A549 treated with AZD2906 at 1 μM for 4 hours (cell line): Measurements from ENCODE around the gene VASH1. TPM values are rescaled to one million over a fixed set of nuclear protein-coding genes. Genes with fewer than 3 reads are reported as not detected.

Experiments used
- total RNA-seq: library from RNA; stranded (reverse); fragments of 200-300 nt; extraction: Qiagen RNA extraction; gene quantifications from 5 replicates; pipeline ENCODE4 v1.2.3, GENCODE V29; 2022

The VASH1 gene
- 3.3 to 4.1 TPM (median 3.5 TPM) in 5 replicates for total RNA-seq

GRCh38 chr14:76761136-76761959, at the start of gene VASH1:
Gene VASH1 (plus strand): TSS chr14:76761468. CDS start chr14:76762822, 1,354 bp downstream.

GRCh38 chr14:76812422-76813383, 51.4 kb downstream of the VASH1 start, which contains the start of gene ANGEL1:
Gene ANGEL1 (minus strand): TSS chr14:76812882. CDS start chr14:76812827, 55 bp downstream.

GRCh38 chr14:76826122-76826521, 64.9 kb downstream of the VASH1 start, which contains the start of gene LRRC74A:
Gene LRRC74A (plus strand): TSS chr14:76826408. CDS start chr14:76826698, 290 bp downstream.

Other genes with a start within 250 kb of the VASH1 start
- gene ANGEL1, start 51.4 kb downstream of the VASH1 start, total RNA-seq, result 6.9 to 8.2 TPM (median 7.2 TPM) in 5 replicates
- gene LRRC74A, start 64.9 kb downstream of the VASH1 start, total RNA-seq, result not detected in 5 replicates